HUES64 (cell line): Measurements from ENCODE around the gene ZNF646.

Source experiments
- H3K27ac ChIP-seq: 2 replicates; pipeline ENCODE4 v1.7.0; 2013; ENCODE audit warnings: low read depth, low read length, inconsistent platforms
- H3K27me3 ChIP-seq: 2 replicates; pipeline ENCODE4 v1.6.1; 2013; ENCODE audit warnings: mild to moderate bottlenecking, low read length; ENCODE audit not compliant: insufficient read depth
- H3K36me3 ChIP-seq: 2 replicates; pipeline ENCODE4 v1.6.1; 2013; ENCODE audit warnings: mild to moderate bottlenecking, low read length; ENCODE audit not compliant: insufficient read depth
- H3K4me1 ChIP-seq: 2 replicates; pipeline ENCODE4 v1.6.1; 2013; ENCODE audit warnings: mild to moderate bottlenecking, low read length, moderate library complexity; ENCODE audit not compliant: insufficient read depth
- H3K4me3 ChIP-seq: 2 replicates; pipeline ENCODE4 v1.5.1; 2013; ENCODE audit warnings: mild to moderate bottlenecking, low read length, moderate library complexity
- H3K9ac ChIP-seq: 2 replicates; pipeline ENCODE4 v1.6.1; 2013; ENCODE audit warnings: mild to moderate bottlenecking, low read depth, low read length
- H3K9me3 ChIP-seq: 2 replicates; pipeline ENCODE4 v1.6.1; 2013; ENCODE audit warnings: low read depth, low read length; ENCODE audit not compliant: insufficient read depth
- WGBS: fragments of 150-250, 120-280 bp; methylation state at CpG from one replicate; pipeline ENCODE4 v1.1.7; 2013; ENCODE audit warnings: missing lambda C conversion rate; 5-methylcytosine and 5-hydroxymethylcytosine counted together

The ZNF646 gene

GRCh38 chr16:31079342-31079944 is 5.2 kb downstream of the ZNF646 start:
- Histone ChIP-seq H3K27me3 (no peaks in the 10 kb centered on the region), H3K9me3 (no peaks in the 10 kb centered on the region), H3K4me3 (no peak overlapping the region), H3K27ac (no peak overlapping the region), H3K9ac (no peak overlapping the region), H3K4me1 (no peaks in the 10 kb centered on the region), H3K36me3 (peaks cover 82% of the 10 kb centered on the region)
- 93% methylated on average over 13 of the region's 13 CpGs for WGBS

DNA sequence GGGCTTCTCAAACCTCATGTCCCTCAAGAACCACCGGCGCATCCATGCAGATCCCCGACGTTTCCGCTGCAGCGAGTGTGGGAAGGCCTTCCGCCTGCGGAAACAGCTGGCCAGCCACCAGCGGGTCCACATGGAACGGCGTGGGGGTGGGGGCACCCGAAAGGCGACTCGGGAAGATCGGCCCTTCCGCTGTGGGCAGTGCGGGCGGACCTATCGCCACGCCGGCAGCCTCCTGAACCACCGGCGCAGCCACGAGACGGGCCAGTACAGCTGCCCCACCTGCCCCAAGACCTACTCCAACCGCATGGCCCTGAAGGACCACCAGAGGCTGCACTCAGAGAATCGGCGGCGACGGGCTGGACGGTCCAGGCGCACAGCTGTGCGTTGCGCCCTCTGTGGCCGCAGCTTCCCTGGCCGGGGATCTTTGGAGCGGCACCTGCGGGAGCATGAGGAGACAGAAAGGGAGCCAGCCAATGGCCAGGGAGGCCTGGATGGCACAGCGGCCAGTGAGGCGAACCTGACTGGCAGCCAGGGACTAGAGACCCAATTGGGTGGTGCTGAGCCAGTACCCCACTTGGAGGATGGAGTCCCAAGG is 5.9 kb downstream of the ZNF646 start:
- Histone ChIP-seq H3K9ac (no peak overlapping the region), H3K36me3 (peaks cover 86% of the 10 kb centered on the region), H3K27ac (no peak overlapping the region), H3K9me3 (no peaks in the 10 kb centered on the region), H3K4me1 (no peaks in the 10 kb centered on the region), H3K27me3 (no peaks in the 10 kb centered on the region), H3K4me3 (no peak overlapping the region)
- 96% methylated on average over 40 of the region's 40 CpGs for WGBS

- H3K9ac ChIP-seq, result no peak overlapping the region
- H3K4me3 ChIP-seq, result no peak overlapping the region
- H3K4me1 ChIP-seq, result no peaks in the 10 kb centered on the region
- WGBS, result 93% methylated on average over 13 of the region's 13 CpGs
- H3K9me3 ChIP-seq, result no peaks in the 10 kb centered on the region
- H3K27me3 ChIP-seq, result no peaks in the 10 kb centered on the region
- peaks cover 87% of the 10 kb centered on the region for H3K36me3 ChIP-seq
- no peak overlapping the region for H3K27ac ChIP-seq
These were observed 6.7 kb downstream of the ZNF646 start for GRCh38 chr16:31080756-31081419.

GRCh38 chr16:31081428-31082351 is 7.5 kb downstream of the ZNF646 start:
- Histone ChIP-seq H3K27me3 (no peaks in the 10 kb centered on the region), H3K9me3 (no peaks in the 10 kb centered on the region), H3K9ac (no peak overlapping the region), H3K36me3 (peaks cover 79% of the 10 kb centered on the region), H3K4me1 (no peaks in the 10 kb centered on the region), H3K27ac (no peak overlapping the region), H3K4me3 (no peak overlapping the region)
- 93% methylated on average over 26 of the region's 26 CpGs for WGBS

- 92% methylated on average over 14 of the region's 14 CpGs for WGBS
- Histone ChIP-seq H3K4me3 (no peak overlapping the region), H3K27me3 (no peaks in the 10 kb centered on the region), H3K27ac (no peak overlapping the region), H3K4me1 (no peaks in the 10 kb centered on the region), H3K36me3 (peaks cover 77% of the 10 kb centered on the region), H3K9ac (no peak overlapping the region), H3K9me3 (no peaks in the 10 kb centered on the region)
These were observed 8.3 kb downstream of the ZNF646 start for GRCh38 chr16:31082368-31083045.

DNA sequence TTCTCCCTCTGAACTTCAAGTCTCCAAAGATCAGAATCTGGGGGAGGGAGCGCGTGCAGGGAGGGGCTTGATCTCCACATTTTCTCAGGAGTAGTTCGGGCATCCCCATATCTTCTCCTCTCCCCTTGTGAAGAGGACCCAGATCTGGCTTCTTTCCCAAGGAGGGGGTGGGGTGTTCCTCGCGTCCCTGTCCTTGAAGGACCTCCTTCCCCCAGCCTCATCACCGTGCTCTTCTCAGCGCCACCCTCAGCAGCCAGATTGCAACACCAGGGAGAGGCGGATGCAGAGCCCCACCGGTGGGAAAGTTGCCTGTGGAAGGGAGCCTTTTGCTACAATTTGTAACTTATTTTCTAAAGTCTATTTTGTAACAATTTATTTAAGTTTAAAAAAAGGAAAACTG is 8.9 kb downstream of the ZNF646 start:
- Histone ChIP-seq H3K27me3 (no peaks in the 10 kb centered on the region), H3K27ac (no peak overlapping the region), H3K4me3 (no peak overlapping the region), H3K4me1 (no peaks in the 10 kb centered on the region), H3K9me3 (no peaks in the 10 kb centered on the region), H3K9ac (no peak overlapping the region), H3K36me3 (peaks cover 71% of the 10 kb centered on the region)
- 88% methylated on average over 5 of the region's 9 CpGs for whole genome bisulfite sequencing

GRCh38 chr16:31083556-31083955 is 9.3 kb downstream of the ZNF646 start:
- WGBS, result 84% methylated on average over 5 of the region's 5 CpGs
- H3K36me3 ChIP-seq, result peaks cover 66% of the 10 kb centered on the region
- H3K9ac ChIP-seq, result no peak overlapping the region
- no peak overlapping the region for H3K4me3 ChIP-seq
- no peaks in the 10 kb centered on the region for H3K27me3 ChIP-seq
- no peak overlapping the region for H3K27ac ChIP-seq
- H3K4me1 ChIP-seq, result no peaks in the 10 kb centered on the region
- no peaks in the 10 kb centered on the region for H3K9me3 ChIP-seq

GRCh38 chr16:31083981-31084380 is 9.8 kb downstream of the ZNF646 start:
- 95% methylated on average over 13 of the region's 13 CpGs for WGBS
- no peak overlapping the region for H3K27ac ChIP-seq
- H3K4me3 ChIP-seq, result no peak overlapping the region
- peaks cover 65% of the 10 kb centered on the region for H3K36me3 ChIP-seq
- H3K9me3 ChIP-seq, result no peaks in the 10 kb centered on the region
- H3K27me3 ChIP-seq, result no peaks in the 10 kb centered on the region
- no peak overlapping the region for H3K9ac ChIP-seq
- H3K4me1 ChIP-seq, result no peaks in the 10 kb centered on the region

- no peaks in the 10 kb centered on the region for H3K27me3 ChIP-seq
- H3K36me3 ChIP-seq, result peaks cover 62% of the 10 kb centered on the region
- no peaks in the 10 kb centered on the region for H3K4me1 ChIP-seq
- H3K9ac ChIP-seq, result no peak overlapping the region
- no peak overlapping the region for H3K4me3 ChIP-seq
- 0 out of 2 replicates have a peak overlapping the region, but pooled peaks have one; percentile 30 for H3K27ac ChIP-seq
- 95% methylated on average over 16 of the region's 16 CpGs for WGBS
- no peaks in the 10 kb centered on the region for H3K9me3 ChIP-seq
These were observed 10.5 kb downstream of the ZNF646 start for GRCh38 chr16:31084584-31085302.

DNA sequence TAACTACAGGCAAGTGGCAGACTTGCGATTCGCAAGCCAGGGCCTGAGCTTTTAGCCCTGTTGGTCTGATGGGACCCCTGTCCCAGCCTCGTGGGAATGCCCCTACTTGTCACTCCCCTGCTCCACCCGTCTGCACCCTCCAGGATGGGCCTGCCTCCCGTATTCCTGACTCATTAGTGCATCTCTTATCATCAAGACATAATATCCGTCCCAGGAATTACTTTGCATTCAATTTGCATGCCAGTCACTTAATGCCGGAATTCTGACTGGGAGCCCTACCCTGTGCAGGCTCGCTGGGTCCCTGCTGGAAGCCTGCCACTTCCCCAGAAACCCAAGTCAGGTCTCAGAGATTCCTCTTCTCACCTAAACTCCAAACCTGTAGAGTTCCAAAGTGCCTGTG is 11.2 kb downstream of the ZNF646 start:
- WGBS, result 86% methylated on average over 8 of the region's 8 CpGs
- peaks cover 61% of the 10 kb centered on the region for H3K36me3 ChIP-seq
- no peaks in the 10 kb centered on the region for H3K9me3 ChIP-seq
- H3K27me3 ChIP-seq, result no peaks in the 10 kb centered on the region
- H3K9ac ChIP-seq, result no peak overlapping the region
- no peaks in the 10 kb centered on the region for H3K4me1 ChIP-seq
- H3K4me3 ChIP-seq, result no peak overlapping the region
- 0 out of 2 replicates have a peak overlapping the region, but pooled peaks have one; percentile 30 for H3K27ac ChIP-seq
